Activated CD8-positive, alpha-beta T cell treated with anti-CD3 and anti-CD28 coated beads for 36 hours (primary cell): Measurements from ENCODE around the gene LMTK3. TPM values are rescaled to one million over a fixed set of nuclear protein-coding genes. Genes with fewer than 3 reads are reported as not detected.
"Not testable (repeated sequence)": the region's sequence is repeated elsewhere in the genome, so short reads cannot be mapped to it uniquely, and the experiment has no call there.

Source experiments
- ATAC-seq: fragments of 200-7000 bp; cut with Tn5 transposase; one replicate; pipeline ENCODE4 v1.10.0; 2021; ENCODE audit warnings: mild to moderate bottlenecking, moderate library complexity
- CTCF ChIA-PET: fragments of 350-600 bp; sonication (Branson Sonifier 250); formaldehyde crosslinking; loops from one replicate; lab custom pipeline; 2021; ENCODE audit warnings: antibody characterized with exemption; lab: Charles Lee
- POLR2A ChIA-PET: fragments of 350-600 bp; sonication (Branson Sonifier 250); formaldehyde crosslinking; loops from one replicate; lab custom pipeline; 2021; ENCODE audit warnings: antibody characterized with exemption; lab: Charles Lee
- DNase-seq: peaks from one replicate; pipeline ENCODE4 v3.0.0-alpha.2; 2020
- H3K27ac Mint-ChIP-seq: one replicate; pipeline ENCODE4 v1.8.0; 2021; ENCODE audit warnings: mild to moderate bottlenecking, mixed read lengths
- H3K27me3 Mint-ChIP-seq: one replicate; pipeline ENCODE4 v1.8.0; 2021; ENCODE audit warnings: mixed read lengths
- H3K36me3 Mint-ChIP-seq: one replicate; pipeline ENCODE4 v1.8.0; 2021; ENCODE audit warnings: low read depth, mixed read lengths
- H3K4me1 Mint-ChIP-seq: one replicate; pipeline ENCODE4 v1.8.0; 2021; ENCODE audit warnings: low read depth, mixed read lengths
- H3K4me3 Mint-ChIP-seq: one replicate; pipeline ENCODE4 v1.8.0; 2021; ENCODE audit warnings: mild to moderate bottlenecking, moderate library complexity, mixed read lengths
- H3K9me3 Mint-ChIP-seq: one replicate; pipeline ENCODE4 v1.8.0; 2021; ENCODE audit warnings: mixed read lengths
- intact Hi-C: fragments of 100-400 bp; cut with micrococcal nuclease; formaldehyde crosslinking; loops from one replicate; pipeline ENCODE4 v1.10.0; 2022
- total RNA-seq, 2 experiments: library from RNA; stranded (reverse); gene quantifications; one replicate each; pipeline ENCODE4 v1.2.3, GENCODE V29; 2021
- TF ChIP-seq, protein P1 (sequence below): fragments of 200-600 bp; IDR thresholded peaks from one replicate; pipeline ENCODE4 v1.8.0; 2022; ENCODE audit warnings: antibody characterized with exemption, mild to moderate bottlenecking

Gene LMTK3
- total RNA-seq, 2 experiments from 2014 or later: 3.4 to 4.0 TPM

DNA sequence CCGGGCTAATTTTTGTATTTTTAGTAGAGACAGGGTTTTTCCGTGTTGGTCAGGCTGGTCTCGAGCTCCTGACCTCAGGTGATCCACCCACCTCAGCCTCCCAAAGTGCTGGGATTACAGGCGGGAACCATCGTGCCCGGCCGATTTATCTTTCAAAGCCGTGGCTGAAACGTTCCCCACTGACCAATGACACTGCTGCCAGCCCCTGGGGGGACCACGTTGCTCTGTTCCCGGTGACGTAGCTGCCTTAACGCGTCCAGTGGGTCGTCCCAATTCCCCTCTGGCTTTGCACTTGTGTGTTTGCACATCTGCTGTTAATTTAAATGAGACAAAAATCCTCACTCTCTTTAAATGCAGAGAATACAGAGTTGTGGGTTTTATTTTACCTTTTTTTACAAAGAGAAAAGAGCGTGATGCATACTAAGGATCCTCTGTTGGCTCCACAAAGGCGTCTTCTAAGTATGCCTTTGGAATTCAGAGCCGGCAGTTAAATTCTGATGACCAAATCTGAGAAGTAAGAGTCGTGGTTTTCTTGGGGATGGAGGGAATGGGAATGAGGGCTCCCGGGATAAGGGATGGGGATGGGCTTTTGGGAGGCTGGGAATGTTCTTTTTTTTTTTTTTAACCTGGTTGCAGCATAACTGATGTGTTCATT is 18.6 kb upstream of the LMTK3 start:
- ChIA-PET CTCF (interaction anchor here (1.8 kb wide), 1 partner anchor 12 kb away, joined by 3 read pairs; no protein-coding TSS in a partner anchor), POLR2A (no interaction called here)
- TF ChIP-seq, protein P1, sequence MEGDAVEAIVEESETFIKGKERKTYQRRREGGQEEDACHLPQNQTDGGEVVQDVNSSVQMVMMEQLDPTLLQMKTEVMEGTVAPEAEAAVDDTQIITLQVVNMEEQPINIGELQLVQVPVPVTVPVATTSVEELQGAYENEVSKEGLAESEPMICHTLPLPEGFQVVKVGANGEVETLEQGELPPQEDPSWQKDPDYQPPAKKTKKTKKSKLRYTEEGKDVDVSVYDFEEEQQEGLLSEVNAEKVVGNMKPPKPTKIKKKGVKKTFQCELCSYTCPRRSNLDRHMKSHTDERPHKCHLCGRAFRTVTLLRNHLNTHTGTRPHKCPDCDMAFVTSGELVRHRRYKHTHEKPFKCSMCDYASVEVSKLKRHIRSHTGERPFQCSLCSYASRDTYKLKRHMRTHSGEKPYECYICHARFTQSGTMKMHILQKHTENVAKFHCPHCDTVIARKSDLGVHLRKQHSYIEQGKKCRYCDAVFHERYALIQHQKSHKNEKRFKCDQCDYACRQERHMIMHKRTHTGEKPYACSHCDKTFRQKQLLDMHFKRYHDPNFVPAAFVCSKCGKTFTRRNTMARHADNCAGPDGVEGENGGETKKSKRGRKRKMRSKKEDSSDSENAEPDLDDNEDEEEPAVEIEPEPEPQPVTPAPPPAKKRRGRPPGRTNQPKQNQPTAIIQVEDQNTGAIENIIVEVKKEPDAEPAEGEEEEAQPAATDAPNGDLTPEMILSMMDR: no peak
- Mint-ChIP-seq H3K36me3 (no peaks in the 10 kb centered on the region), H3K4me1 (no peaks in the 10 kb centered on the region), H3K27me3 (no peaks in the 10 kb centered on the region), H3K4me3 (no peak overlapping the region), H3K9me3 (peaks cover 12% of the 10 kb centered on the region), H3K27ac (no peak overlapping the region)
- intact Hi-C loops: no loop called here
- ATAC-seq (no peak), DNase-seq (no peak)

DNA sequence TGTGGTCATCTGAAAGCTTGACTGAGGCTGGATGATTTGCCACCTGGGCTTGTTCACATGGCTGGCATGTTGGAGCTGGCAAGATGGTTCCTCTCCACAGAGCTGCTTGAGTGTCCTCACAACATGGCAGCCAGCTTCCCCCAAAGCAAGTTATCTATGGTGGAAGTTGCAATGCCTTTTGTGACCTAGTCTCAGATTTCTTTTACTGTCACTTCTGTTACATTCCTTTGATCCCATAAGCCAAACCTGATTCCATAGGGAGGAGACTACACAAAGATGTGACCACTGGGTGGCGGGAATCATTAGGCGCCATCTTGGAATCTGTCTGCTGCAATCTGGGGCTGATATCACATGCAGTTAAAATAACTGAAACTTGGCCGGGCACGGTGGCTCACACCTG is 17.5 kb upstream of the LMTK3 start:
- Mint-ChIP-seq H3K4me1 (no peaks in the 10 kb centered on the region), H3K4me3 (no peak overlapping the region), H3K9me3 (peaks cover 17% of the 10 kb centered on the region), H3K36me3 (no peaks in the 10 kb centered on the region), H3K27me3 (no peaks in the 10 kb centered on the region), H3K27ac (no peak overlapping the region)
- intact Hi-C loops: no loop called here
- ChIA-PET POLR2A (no interaction called here), CTCF (interaction anchor here (1.4 to 1.8 kb wide), 2 partner anchors 11 to 21 kb away, joined by 3 to 5 read pairs; no protein-coding TSS in a partner anchor)
- ATAC-seq (no peak), DNase-seq (no peak)
- TF ChIP-seq, protein P1: no peak

DNA sequence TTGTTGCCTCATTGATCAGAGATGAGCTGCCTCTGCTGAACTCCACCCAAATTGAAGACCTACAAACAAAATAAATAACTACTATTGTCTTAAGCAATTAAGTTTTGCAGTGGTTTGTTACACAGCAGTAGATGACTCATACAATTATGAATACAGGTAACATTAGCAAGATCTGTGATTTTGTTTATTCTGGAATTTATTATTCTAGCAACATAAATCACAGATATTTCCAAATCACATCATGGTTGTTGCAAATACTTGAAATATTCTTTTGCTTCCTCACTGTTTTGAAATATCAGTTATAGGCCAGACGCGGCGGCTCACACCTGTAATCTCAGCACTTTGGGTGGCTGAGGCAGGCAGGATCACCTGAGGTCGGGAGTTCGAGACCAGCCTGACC is 13.1 kb upstream of the LMTK3 start:
- intact Hi-C loops: no loop called here
- CTCF ChIA-PET: interaction anchor here (1.1 kb wide), 1 partner anchor 59 kb away, joined by 3 read pairs; no protein-coding TSS in a partner anchor
- Mint-ChIP-seq H3K4me3 (no peak overlapping the region), H3K36me3 (no peaks in the 10 kb centered on the region), H3K9me3 (peaks cover 19% of the 10 kb centered on the region), H3K27me3 (peaks cover 2% of the 10 kb centered on the region), H3K27ac (no peak overlapping the region), H3K4me1 (no peaks in the 10 kb centered on the region)
- DNase-seq (no peak), ATAC-seq (no peak)
- POLR2A ChIA-PET: no interaction called here
- TF ChIP-seq, protein P1: no peak

DNA sequence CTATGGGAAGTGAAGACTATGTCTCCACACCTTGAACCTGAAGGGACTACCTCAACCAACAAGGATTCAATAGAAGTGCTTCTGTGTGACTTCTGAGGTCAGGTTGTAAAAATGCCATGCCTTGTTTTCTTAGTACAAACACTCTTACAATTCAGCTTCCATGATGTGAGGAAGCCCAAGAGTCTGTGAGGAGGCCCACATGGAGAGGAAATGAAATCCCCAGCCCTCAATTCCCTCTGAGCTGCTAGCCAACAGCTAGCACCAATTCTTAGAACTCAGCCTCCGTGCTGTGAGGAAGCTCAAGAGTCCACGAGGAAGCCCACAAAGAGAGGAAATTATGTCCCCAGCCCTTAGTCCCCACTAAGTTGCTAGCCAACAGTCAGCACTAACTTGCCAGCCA is 12.6 kb upstream of the LMTK3 start:
- Mint-ChIP-seq H3K4me1 (no peaks in the 10 kb centered on the region), H3K9me3 (peaks cover 19% of the 10 kb centered on the region), H3K27me3 (peaks cover 2% of the 10 kb centered on the region), H3K4me3 (no peak overlapping the region), H3K36me3 (no peaks in the 10 kb centered on the region), H3K27ac (no peak overlapping the region)
- DNase-seq (no peak), ATAC-seq (no peak)
- ChIA-PET POLR2A (interaction anchor here (1.2 kb wide), 1 partner anchor 93 kb away, joined by 5 read pairs; no protein-coding TSS in a partner anchor), CTCF (interaction anchor here (1.0 kb wide), 1 partner anchor 35 kb away, joined by 5 read pairs; no protein-coding TSS in a partner anchor)
- intact Hi-C loops: no loop called here
- TF ChIP-seq, protein P1: no peak

DNA sequence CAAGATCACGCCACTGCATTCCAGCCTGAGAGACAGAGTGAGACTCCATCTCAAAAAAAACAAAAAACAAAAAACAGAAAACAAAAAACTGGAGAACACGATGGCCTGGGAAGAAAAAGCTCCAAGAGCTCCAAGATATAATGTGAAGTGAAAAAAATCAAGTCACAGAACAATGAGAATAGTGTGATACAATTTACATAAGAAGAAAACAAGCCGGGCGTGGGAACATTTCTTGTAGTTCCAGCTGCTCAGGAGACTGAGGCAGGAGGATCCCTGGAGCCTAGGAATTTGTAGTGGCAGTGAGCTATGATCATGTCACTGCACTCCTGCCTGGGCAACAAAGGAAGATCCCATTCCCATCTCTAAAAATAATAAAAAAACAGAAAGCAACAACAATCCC is 8.5 kb upstream of the LMTK3 start:
- ChIA-PET CTCF (no interaction called here), POLR2A (no interaction called here)
- Mint-ChIP-seq H3K36me3 (no peaks in the 10 kb centered on the region), H3K27me3 (peaks cover 2% of the 10 kb centered on the region), H3K27ac (no peak overlapping the region), H3K4me1 (no peaks in the 10 kb centered on the region), H3K9me3 (peaks cover 7% of the 10 kb centered on the region), H3K4me3 (no peak overlapping the region)
- TF ChIP-seq, protein P1: no peak
- ATAC-seq (no peak), DNase-seq (no peak)
- intact Hi-C loops: no loop called here

DNA sequence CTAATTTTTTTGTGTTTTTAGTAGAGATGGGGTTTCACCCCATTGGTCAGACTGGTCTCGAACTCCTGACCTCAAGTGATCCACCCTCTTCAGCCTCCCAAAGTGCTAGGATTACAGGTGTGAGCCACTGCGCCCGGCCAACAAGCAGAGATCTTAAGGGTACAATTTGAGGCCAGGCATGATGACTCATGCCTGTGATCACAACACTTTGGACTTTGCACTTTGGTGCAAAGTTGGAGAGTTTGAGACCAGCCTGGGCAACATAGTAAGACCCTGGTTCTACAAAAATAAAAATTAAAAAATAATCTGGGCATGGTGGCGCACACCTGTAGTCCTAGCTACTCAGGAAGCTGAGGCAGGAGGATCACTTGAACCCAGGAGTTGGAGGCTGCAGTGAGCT is 7.8 kb upstream of the LMTK3 start:
- POLR2A ChIA-PET, intact Hi-C loops, H3K4me1 Mint-ChIP-seq, ATAC-seq, DNase-seq, H3K36me3 Mint-ChIP-seq, H3K27ac Mint-ChIP-seq, H3K4me3 Mint-ChIP-seq, H3K27me3 Mint-ChIP-seq, H3K9me3 Mint-ChIP-seq: not testable (repeated sequence)
- CTCF ChIA-PET: interaction anchor here (1.3 kb wide), 1 partner anchor 65 kb away, joined by 5 read pairs; no protein-coding TSS in a partner anchor
